HepG2 (cell line): Measurements from ENCODE around the gene SYNGAP1. TPM values are rescaled to one million over a fixed set of nuclear protein-coding genes. Genes with fewer than 3 reads are reported as not detected.

Experiments used
- ETV5 ChIP-seq: IDR thresholded peaks from 2 replicates; pipeline ENCODE4 v1.6.1; 2018; ENCODE audit warnings: missing biosample characterization, missing genetic modification reagents, inconsistent platforms, borderline replicate concordance
- MAZ ChIP-seq, 2 experiments: sonication (generic) in 1 of 2; formaldehyde crosslinking in 1 of 2; IDR thresholded peaks; 2 replicates each; pipeline versions ENCODE4 v1.5.0 to v1.6.1; 2012 to 2020; ENCODE audit warnings: low read depth in 2 of 2, mild to moderate bottlenecking in 2 of 2, borderline replicate concordance in 1 of 2, improper control_type of control experiment in 1 of 2, low read length in 1 of 2, missing genetic modification reagents in 1 of 2, moderate library complexity in 1 of 2
- NFKB2 ChIP-seq: sonication (generic); formaldehyde crosslinking; IDR thresholded peaks from 2 replicates; pipeline ENCODE4 v1.4.0; 2020; ENCODE audit warnings: missing genetic modification reagents, borderline replicate concordance
- SMYD3 ChIP-seq: sonication (generic); formaldehyde crosslinking; IDR thresholded peaks from 2 replicates; pipeline ENCODE4 v1.8.1; 2023; ENCODE audit warnings: mild to moderate bottlenecking, missing genetic modification reagents
- polyA plus RNA-seq, 8 experiments: library from polyadenylated mRNA; depleted of rRNA in 3 of 8; stranded (reverse) in 7 of 8; unstranded in 1 of 8; fragments of >200 nt; fragmentation: Illumina TruSeq in 4 of 8; extraction: Trizol in 4 of 8; gene quantifications; 2 replicates each; pipeline versions ENCODE4 v1.2.1 to v1.2.3, GENCODE V29; 2011 to 2016; ENCODE audit warnings: low read depth in 4 of 8, missing spikeins in 1 of 8, mixed read lengths in 1 of 8; ENCODE audit not compliant: insufficient read depth in 1 of 8
- total RNA-seq, 5 experiments: library from RNA; depleted of rRNA; stranded (reverse); fragments of >200 nt; fragmentation: Illumina TruSeq; extraction: Trizol; gene quantifications; 2 replicates each; pipeline ENCODE4 v1.2.3, GENCODE V29; 2016; ENCODE audit warnings: low read depth in 1 of 5
- TF ChIP-seq, protein P1 (sequence below): IDR thresholded peaks from 2 replicates; pipeline ENCODE4 v1.6.1; 2016; ENCODE audit warnings: low read depth, borderline replicate concordance
- TF ChIP-seq, protein P2 (sequence below): sonication (generic); formaldehyde crosslinking; IDR thresholded peaks from 2 replicates; pipeline ENCODE4 v1.4.0; 2020; ENCODE audit warnings: mild to moderate bottlenecking, missing genetic modification reagents, borderline replicate concordance
- TF ChIP-seq, protein P3 (sequence below): sonication (generic); formaldehyde crosslinking; IDR thresholded peaks from 2 replicates; pipeline ENCODE4 v1.8.1; 2023; ENCODE audit warnings: mild to moderate bottlenecking, missing genetic modification reagents

The SYNGAP1 gene
- total and polyA plus RNA-seq, 2 of the 13 experiments (the other 11 are each of a cell fraction or from before 2014, with no cell fraction given) = 0.75 to 1.1 TPM

DNA sequence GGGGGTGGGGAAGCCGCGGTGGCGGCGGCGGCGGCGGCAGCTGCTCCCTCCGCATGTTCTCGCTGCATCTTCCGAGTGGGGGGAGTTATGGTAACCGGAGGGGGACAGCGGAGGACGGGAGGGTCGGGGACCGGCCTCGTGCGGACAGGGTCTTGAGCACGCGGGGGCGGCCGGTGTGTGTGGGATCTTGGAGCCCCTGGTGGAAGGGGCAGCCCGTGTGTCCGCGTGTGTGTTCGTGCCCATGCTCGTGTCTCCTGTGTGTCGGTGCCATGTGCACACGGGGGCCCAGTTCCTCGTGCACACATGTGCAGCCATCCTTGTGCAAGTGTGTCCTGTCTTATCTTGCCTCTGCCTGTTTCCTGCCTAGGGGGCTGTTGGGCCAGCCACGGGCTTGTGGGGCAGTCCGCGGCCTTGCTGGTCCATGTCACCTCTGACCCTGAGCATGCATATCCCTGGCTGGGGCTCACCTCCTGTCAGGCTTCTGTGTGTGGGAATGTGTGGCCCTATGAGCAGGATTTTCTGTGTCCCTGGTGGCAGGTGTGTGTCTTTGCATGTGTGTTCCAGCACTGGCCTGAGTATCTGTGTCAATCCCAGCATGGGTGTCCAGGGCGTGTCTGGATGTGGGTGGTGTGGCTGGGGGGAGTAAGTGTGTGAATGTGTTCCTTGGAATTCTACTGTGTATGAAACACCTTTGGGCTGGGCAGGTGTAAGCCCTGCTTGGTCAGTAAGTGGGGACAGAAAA is 8.5 kb downstream of the SYNGAP1 start (continued):
- TF ChIP-seq, protein P1, sequence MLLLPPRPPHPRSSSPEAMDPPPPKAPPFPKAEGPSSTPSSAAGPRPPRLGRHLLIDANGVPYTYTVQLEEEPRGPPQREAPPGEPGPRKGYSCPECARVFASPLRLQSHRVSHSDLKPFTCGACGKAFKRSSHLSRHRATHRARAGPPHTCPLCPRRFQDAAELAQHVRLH = peak; percentile 23; the same call in 1 of the 2 replicates
- TF ChIP-seq ETV5 (CRISPR knock-in tag) (peak; percentile 26; the same call in 1 of the 2 replicates), MAZ (IDR thresholded peaks at IDR 0.05; ENCODE audit: borderline replicate concordance, low read depth, low read length) (0 out of 2 replicates have a peak, but pooled peaks have one; percentile 41), MAZ (CRISPR knock-in tag; IDR thresholded peaks at IDR 0.05; ENCODE audit: low read depth) (peak; percentile 24; the same call in 1 of the 2 replicates), NFKB2 (CRISPR knock-in tag) (peak; percentile 73; the same call in 1 of the 2 replicates), SMYD3 (no peak)
- TF ChIP-seq, protein P2, sequence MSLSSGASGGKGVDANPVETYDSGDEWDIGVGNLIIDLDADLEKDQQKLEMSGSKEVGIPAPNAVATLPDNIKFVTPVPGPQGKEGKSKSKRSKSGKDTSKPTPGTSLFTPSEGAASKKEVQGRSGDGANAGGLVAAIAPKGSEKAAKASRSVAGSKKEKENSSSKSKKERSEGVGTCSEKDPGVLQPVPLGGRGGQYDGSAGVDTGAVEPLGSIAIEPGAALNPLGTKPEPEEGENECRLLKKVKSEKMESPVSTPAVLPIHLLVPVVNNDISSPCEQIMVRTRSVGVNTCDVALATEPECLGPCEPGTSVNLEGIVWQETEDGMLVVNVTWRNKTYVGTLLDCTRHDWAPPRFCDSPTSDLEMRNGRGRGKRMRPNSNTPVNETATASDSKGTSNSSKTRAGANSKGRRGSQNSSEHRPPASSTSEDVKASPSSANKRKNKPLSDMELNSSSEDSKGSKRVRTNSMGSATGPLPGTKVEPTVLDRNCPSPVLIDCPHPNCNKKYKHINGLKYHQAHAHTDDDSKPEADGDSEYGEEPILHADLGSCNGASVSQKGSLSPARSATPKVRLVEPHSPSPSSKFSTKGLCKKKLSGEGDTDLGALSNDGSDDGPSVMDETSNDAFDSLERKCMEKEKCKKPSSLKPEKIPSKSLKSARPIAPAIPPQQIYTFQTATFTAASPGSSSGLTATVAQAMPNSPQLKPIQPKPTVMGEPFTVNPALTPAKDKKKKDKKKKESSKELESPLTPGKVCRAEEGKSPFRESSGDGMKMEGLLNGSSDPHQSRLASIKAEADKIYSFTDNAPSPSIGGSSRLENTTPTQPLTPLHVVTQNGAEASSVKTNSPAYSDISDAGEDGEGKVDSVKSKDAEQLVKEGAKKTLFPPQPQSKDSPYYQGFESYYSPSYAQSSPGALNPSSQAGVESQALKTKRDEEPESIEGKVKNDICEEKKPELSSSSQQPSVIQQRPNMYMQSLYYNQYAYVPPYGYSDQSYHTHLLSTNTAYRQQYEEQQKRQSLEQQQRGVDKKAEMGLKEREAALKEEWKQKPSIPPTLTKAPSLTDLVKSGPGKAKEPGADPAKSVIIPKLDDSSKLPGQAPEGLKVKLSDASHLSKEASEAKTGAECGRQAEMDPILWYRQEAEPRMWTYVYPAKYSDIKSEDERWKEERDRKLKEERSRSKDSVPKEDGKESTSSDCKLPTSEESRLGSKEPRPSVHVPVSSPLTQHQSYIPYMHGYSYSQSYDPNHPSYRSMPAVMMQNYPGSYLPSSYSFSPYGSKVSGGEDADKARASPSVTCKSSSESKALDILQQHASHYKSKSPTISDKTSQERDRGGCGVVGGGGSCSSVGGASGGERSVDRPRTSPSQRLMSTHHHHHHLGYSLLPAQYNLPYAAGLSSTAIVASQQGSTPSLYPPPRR (CRISPR knock-in tag) = peak; percentile 47; the same call in 1 of the 2 replicates
- TF ChIP-seq, protein P3, sequence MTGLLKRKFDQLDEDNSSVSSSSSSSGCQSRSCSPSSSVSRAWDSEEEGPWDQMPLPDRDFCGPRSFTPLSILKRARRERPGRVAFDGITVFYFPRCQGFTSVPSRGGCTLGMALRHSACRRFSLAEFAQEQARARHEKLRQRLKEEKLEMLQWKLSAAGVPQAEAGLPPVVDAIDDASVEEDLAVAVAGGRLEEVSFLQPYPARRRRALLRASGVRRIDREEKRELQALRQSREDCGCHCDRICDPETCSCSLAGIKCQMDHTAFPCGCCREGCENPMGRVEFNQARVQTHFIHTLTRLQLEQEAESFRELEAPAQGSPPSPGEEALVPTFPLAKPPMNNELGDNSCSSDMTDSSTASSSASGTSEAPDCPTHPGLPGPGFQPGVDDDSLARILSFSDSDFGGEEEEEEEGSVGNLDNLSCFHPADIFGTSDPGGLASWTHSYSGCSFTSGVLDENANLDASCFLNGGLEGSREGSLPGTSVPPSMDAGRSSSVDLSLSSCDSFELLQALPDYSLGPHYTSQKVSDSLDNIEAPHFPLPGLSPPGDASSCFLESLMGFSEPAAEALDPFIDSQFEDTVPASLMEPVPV (CRISPR knock-in tag) = 0 out of 2 replicates have a peak, but pooled peaks have one; percentile 36
